Type B pancreatic cell (in vitro differentiated cells): Measurements from ENCODE around the gene EEF1A2. TPM values are rescaled to one million over a fixed set of nuclear protein-coding genes. Genes with fewer than 3 reads are reported as not detected.

Source experiments
- DNase-seq: peaks from one replicate; pipeline ENCODE4 v3.0.0; 2021; ENCODE audit warnings: mixed read lengths; ENCODE audit not compliant: unreplicated experiment; ENCODE audit errors: extremely low spot score
- H3K27ac Mint-ChIP-seq: 2 replicates; pipeline ENCODE4 v1.8.0; 2021; ENCODE audit warnings: mild to moderate bottlenecking, mixed read lengths
- H3K27me3 Mint-ChIP-seq: 2 replicates; pipeline ENCODE4 v1.8.0; 2021; ENCODE audit warnings: mixed read lengths
- H3K36me3 Mint-ChIP-seq: 2 replicates; pipeline ENCODE4 v1.8.0; 2021; ENCODE audit warnings: mixed read lengths
- H3K4me1 Mint-ChIP-seq: one replicate; pipeline ENCODE4 v1.8.0; 2021; ENCODE audit warnings: mixed read lengths; ENCODE audit not compliant: unreplicated experiment
- H3K4me3 Mint-ChIP-seq: 2 replicates; pipeline ENCODE4 v1.8.0; 2021; ENCODE audit warnings: mild to moderate bottlenecking, mixed read lengths
- H3K9me3 Mint-ChIP-seq: 2 replicates; pipeline ENCODE4 v1.8.0; 2021; ENCODE audit warnings: mixed read lengths
- CTCF ChIP-seq: fragments of 200-600 bp; sonication (generic); conservative IDR thresholded peaks from 2 replicates; pipeline ENCODE4 v1.5.0; 2021; ENCODE audit warnings: antibody characterized with exemption, mild to moderate bottlenecking
- total RNA-seq: library from RNA; stranded (reverse); gene quantifications from 2 replicates; pipeline ENCODE4 v1.2.1, GENCODE V29; 2021; ENCODE audit warnings: low replicate concordance

Gene EEF1A2
- total RNA-seq, 1 donor from 2014 or later = 20.5 TPM

GRCh38 chr20:63471981-63472831 is 26.7 kb downstream of the EEF1A2 start, which contains the start of gene KCNQ2:
TSS of gene KCNQ2 (minus strand) at chr20:63472655. CDS start at chr20:63472463, 192 bp downstream.
- peaks cover 34% of the 10 kb centered on the region for H3K27me3 Mint-ChIP-seq
- no peak for DNase-seq
- H3K4me3 Mint-ChIP-seq = peak within 1 kb of the TSS; percentile 58
- no peak within 1 kb of the TSS for H3K27ac Mint-ChIP-seq
- no peak for TF ChIP-seq CTCF
- H3K36me3 Mint-ChIP-seq = no peaks in the 10 kb centered on the region
- no peaks in the 10 kb centered on the region for H3K9me3 Mint-ChIP-seq
- no peaks in the 10 kb centered on the region for H3K4me1 Mint-ChIP-seq

DNA sequence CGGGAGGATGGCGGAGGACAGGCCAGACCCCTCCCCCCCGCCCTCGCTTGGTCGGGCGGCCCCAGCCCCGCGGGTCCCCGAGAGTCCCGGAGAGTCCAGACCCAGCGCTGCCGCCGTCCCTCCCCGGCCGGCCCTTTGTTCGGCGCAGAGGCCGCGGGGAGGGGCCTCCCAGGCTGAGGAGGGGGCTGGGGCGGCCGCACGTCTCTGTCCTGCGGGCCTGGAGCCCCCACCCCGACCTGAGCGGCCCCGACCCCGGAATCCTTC is 27.2 kb downstream of the EEF1A2 start:
- Mint-ChIP-seq H3K27me3 (peaks cover 32% of the 10 kb centered on the region), H3K27ac (no peak overlapping the region), H3K9me3 (no peaks in the 10 kb centered on the region), H3K4me1 (no peaks in the 10 kb centered on the region), H3K4me3 (peak overlapping the region; percentile 58), H3K36me3 (no peaks in the 10 kb centered on the region)
- TF ChIP-seq CTCF = no peak
- DNase-seq = no peak

DNA sequence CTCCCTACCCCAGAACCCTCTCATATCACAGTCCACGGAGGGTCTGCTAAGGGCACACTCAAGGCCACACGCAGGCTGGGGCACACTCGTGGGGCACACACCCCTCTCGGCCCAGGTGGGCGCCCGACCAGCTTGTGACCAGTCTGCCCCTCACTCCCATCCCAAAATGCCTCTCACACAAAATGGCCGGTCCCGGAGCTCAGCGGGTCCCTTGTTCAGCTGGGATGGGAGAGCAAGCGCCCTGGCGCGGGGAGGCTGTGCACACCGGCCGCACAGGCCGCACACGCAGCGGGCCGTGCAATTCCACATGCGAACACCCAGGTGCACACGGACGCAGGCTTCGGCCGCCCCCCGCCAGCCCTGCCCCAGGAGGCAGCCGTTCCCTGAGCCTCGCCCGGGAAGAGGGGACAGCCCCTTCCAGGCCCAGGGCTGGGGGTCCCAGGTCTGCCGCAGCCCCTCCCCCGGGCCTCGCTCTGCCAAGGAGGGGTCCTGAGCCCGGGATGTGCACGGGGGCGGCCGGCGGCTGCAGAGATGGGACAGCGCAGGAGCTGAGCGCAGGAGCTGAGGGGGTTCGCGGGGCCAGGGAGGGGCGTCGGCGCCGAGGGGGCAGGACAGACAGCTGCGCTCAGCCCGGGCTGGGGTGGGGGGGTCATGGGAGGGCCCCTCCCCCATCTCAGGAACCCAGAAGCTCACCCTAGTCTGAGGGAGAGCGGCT is 27.7 kb downstream of the EEF1A2 start:
- Mint-ChIP-seq H3K27me3 (peaks cover 32% of the 10 kb centered on the region), H3K36me3 (no peaks in the 10 kb centered on the region), H3K9me3 (no peaks in the 10 kb centered on the region), H3K27ac (no peak overlapping the region), H3K4me1 (no peaks in the 10 kb centered on the region), H3K4me3 (peak overlapping the region; percentile 67)
- DNase-seq = no peak
- TF ChIP-seq CTCF = no peak

DNA sequence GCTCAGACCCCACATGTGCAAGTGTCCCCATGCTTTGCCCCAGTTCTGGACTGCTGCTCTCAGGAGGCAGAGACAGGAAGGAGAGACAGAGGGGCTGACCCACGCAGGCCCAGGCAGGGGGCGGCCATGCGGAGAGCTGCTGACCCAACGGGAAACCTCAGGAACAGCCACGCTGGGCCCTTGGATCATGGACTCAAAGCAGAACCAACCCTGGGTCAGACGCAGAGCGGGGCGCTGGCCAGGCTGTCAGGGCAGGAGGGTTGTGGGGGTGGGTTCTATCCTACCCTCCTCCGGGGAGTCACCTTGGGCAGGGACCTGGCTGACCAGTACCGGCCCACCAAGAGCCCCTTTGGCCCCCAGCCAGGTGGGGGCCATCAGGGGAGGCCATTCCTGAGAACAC is 28.5 kb downstream of the EEF1A2 start:
- Mint-ChIP-seq H3K4me3 (peak overlapping the region; percentile 79), H3K36me3 (no peaks in the 10 kb centered on the region), H3K27me3 (peaks cover 34% of the 10 kb centered on the region), H3K9me3 (no peaks in the 10 kb centered on the region), H3K4me1 (no peaks in the 10 kb centered on the region), H3K27ac (no peak overlapping the region)
- no peak for DNase-seq
- TF ChIP-seq CTCF = no peak

GRCh38 chr20:63469713-63470101 is 29.2 kb downstream of the EEF1A2 start:
- no peaks in the 10 kb centered on the region for H3K36me3 Mint-ChIP-seq
- peaks cover 31% of the 10 kb centered on the region for H3K27me3 Mint-ChIP-seq
- H3K4me3 Mint-ChIP-seq = peak overlapping the region; percentile 79
- no peak overlapping the region for H3K27ac Mint-ChIP-seq
- DNase-seq = no peak
- no peaks in the 10 kb centered on the region for H3K9me3 Mint-ChIP-seq
- no peak for TF ChIP-seq CTCF
- H3K4me1 Mint-ChIP-seq = peaks cover 5% of the 10 kb centered on the region
